Left lobe of liver (tissue), 2 donors: ENCODE data around the gene KPNA2. TPM values are rescaled to one million over a fixed set of nuclear protein-coding genes. Genes with fewer than 3 reads are reported as not detected.
"Not testable (repeated sequence)": the region's sequence is repeated elsewhere in the genome, so short reads cannot be mapped to it uniquely, and the experiment has no call there.

Experiments
- ATAC-seq: fragments of 200-7000 bp; cut with Tn5 transposase; one replicate; pipeline ENCODE4 v1.9.1; 2020; ENCODE audit warnings: mild to moderate bottlenecking, moderate library complexity
- DNase-seq: peaks from one replicate; pipeline ENCODE4 v3.0.0-alpha.2; 2020; ENCODE audit warnings: low spot score
- total RNA-seq: library from RNA; stranded (reverse); gene quantifications from one replicate; pipeline ENCODE4 v1.2.1, GENCODE V29; 2021
- donor health status: DM: no; HTN: no; CAD: no; lungs with moderate emphysema.
- donor health status: DM: no; HTN: yes; CAD: no.

The KPNA2 gene
- 9.6 TPM for total RNA-seq

- ATAC-seq: peak; percentile 94
- DNase-seq: peak; percentile 95
These were observed at the start of gene KPNA2 for GRCh38 chr17:68035523-68036303. Gene KPNA2 (plus strand): TSS chr17:68035735. CDS start chr17:68037133, 1,398 bp downstream.

GRCh38 chr17:67990909-67991308 lies 44.6 kb upstream of the KPNA2 start:
- no peak for DNase-seq
- ATAC-seq: no peak

DNA sequence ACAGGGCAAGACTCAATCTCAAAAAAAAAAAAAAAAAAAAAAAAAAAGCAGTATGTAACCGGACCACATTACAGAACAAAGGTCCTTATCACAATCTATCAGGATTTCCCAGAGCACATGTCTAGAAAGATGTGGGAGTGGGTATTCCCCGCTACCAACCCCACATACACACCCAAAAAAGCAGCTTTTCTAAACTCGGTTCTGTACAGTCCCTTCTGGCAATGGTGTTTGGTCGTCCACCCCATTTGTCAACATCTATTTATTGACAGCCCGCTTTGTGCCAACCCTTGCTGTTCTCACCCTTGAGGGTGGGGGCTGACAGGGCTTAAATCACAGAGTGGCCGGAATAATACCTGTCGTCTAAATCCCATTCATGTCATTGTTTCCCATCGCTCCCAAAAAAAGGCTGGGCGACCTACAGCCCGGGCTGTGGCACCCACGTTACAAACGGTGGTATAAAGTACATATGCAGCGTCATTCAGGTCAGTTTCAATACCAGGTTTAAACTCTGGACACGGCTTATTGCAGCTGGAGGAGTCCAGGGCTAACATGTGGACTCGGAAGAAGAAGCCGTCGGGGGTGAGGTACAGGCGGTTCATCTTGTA lies 42.9 kb upstream of the KPNA2 start:
- no peak for DNase-seq
- peak; percentile 50 for ATAC-seq

- peak; percentile 79 for ATAC-seq
- DNase-seq: peak; percentile 88
These were observed 42.2 kb upstream of the KPNA2 start for GRCh38 chr17:67993153-67993997.

GRCh38 chr17:67993998-67994361 lies 41.6 kb upstream of the KPNA2 start:
- no peak for DNase-seq

GRCh38 chr17:67994817-67995569 lies 40.5 kb upstream of the KPNA2 start:
- ATAC-seq (peak; percentile 30), DNase-seq (peak; percentile 67)

More at GRCh38 chr17:67993998-67994361, 41.6 kb upstream of the KPNA2 start:
- peak; percentile 2 for ATAC-seq

DNA sequence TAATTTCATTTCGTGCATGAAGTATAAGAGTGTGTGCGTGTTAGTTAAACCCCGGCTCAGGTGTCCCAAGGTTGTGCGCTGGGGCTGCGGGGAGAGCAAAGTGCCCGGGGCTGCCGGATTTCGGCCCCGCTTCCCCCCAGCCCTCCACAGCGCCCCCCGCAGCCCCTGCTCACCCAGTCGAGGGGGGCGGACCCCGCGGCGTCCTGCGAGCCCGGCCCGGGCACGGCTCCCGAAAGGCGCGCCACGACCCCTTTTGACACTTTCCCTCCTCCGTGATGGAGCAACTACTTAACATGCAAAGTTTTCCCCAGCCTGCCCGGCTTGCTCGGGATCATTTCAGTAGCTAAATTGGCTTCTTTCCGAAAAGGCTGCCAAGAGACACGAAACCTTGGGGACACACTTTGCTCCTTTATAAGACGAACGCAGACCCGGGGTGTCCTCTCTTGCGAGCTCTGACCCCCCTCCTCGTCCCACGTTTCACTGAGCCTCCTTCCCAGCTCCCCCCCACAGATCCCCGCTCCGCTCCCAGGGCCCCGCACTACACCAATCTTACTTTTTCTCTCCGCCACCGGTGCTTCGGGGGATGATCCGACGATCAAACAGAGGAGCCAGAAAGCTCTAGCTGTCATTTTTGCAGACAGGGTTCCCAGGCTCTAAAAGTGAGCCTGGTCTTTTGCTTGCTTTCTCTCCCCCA lies 39.8 kb upstream of the KPNA2 start:
- DNase-seq (peak; percentile 50), ATAC-seq (peak; percentile 1)

GRCh38 chr17:67996301-67997171 lies 39.0 kb upstream of the KPNA2 start, which contains the start of gene C17orf58:
Gene C17orf58 (minus strand): TSS chr17:67996469. CDS start chr17:67996198, 271 bp downstream.
- peak; percentile 44 for DNase-seq
- not testable (repeated sequence) for ATAC-seq

DNA sequence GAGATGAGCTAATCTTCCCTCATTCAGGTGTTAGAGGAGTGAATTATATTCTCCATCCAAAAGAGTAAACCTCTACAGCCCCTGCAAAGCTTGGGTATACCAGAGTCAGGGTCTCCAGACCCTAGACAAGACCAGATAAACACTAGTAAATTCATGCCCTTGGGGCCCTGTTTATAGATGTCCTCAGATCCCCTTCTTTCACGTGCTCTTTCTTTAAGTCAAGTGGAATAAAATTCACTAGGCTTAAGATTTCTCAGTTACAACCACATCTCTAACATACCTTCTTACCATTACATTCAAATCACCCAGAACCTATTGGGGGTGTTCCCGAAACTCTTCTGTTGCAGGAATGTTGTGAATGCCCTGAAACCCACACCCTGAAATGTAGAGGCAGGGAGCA lies 37.1 kb upstream of the KPNA2 start:
- DNase-seq (no peak), ATAC-seq (no peak)

- DNase-seq (no peak), ATAC-seq (no peak)
These were observed 36.1 kb upstream of the KPNA2 start for GRCh38 chr17:67999291-67999911.

DNA sequence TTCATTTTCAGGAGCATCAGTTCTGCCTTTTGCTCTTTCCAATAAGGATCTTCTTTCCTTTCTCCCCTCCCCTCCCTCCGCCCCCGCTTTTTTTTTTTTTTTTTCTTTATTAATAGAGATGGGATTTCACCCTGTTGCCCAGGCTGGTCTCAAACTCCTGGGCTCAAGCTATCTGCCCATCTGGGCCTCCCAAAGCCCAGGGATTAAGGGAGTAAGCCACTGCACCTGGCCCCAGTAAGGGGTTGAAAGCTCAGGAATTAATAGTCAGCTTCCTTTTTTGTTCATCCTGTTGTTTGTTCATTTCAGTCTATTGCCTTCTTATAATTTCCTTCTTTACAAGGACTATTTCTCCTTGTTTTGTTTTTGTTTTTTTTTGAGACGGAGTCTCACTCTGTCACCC lies 31.3 kb upstream of the KPNA2 start:
- ATAC-seq: no peak
- no peak for DNase-seq

GRCh38 chr17:68006797-68007196 lies 28.7 kb upstream of the KPNA2 start:
- DNase-seq (no peak), ATAC-seq (peak; percentile 29)

- peak; percentile 95 for ATAC-seq
- peak; percentile 62 for DNase-seq
These were observed 24.3 kb upstream of the KPNA2 start for GRCh38 chr17:68011199-68011665.

- ATAC-seq (no peak), DNase-seq (no peak)
These were observed 22.1 kb upstream of the KPNA2 start for GRCh38 chr17:68013385-68013784.

GRCh38 chr17:68015081-68015723 lies 20.3 kb upstream of the KPNA2 start:
- no peak for ATAC-seq
- no peak for DNase-seq

- ATAC-seq (no peak), DNase-seq (no peak)
These were observed 18.7 kb upstream of the KPNA2 start for GRCh38 chr17:68016838-68017237.

- not testable (repeated sequence) for ATAC-seq, DNase-seq
These were observed 17.0 kb upstream of the KPNA2 start for GRCh38 chr17:68018493-68018892.

GRCh38 chr17:68019336-68019674 lies 16.2 kb upstream of the KPNA2 start:
- ATAC-seq (no peak), DNase-seq (no peak)
